Fibroblast of lung (primary cell): ENCODE measurements around the gene DNM3.

Experiments used
- EZH2 ChIP-seq: IDR thresholded peaks from 2 replicates; pipeline ENCODE4 v1.5.1; 2012; ENCODE audit warnings: low read length, control low read depth, mild to moderate bottlenecking; ENCODE audit errors: missing control alignments
- TF ChIP-seq, protein P1 (sequence below), 2 donors: IDR thresholded peaks in 1 of 2; conservative IDR thresholded peaks in 1 of 2; 1 replicate in 1 of 2; 2 replicates in 1 of 2; pipeline ENCODE4 v1.5.1; 2011 to 2012; ENCODE audit warnings: low read length in 2 of 2, control low read depth in 1 of 2, inconsistent platforms in 1 of 2, low read depth in 1 of 2, mild to moderate bottlenecking in 1 of 2

GRCh38 chr1:171999756-172000155 lies 158.5 kb downstream of the DNM3 start:
- TF ChIP-seq, protein P1, sequence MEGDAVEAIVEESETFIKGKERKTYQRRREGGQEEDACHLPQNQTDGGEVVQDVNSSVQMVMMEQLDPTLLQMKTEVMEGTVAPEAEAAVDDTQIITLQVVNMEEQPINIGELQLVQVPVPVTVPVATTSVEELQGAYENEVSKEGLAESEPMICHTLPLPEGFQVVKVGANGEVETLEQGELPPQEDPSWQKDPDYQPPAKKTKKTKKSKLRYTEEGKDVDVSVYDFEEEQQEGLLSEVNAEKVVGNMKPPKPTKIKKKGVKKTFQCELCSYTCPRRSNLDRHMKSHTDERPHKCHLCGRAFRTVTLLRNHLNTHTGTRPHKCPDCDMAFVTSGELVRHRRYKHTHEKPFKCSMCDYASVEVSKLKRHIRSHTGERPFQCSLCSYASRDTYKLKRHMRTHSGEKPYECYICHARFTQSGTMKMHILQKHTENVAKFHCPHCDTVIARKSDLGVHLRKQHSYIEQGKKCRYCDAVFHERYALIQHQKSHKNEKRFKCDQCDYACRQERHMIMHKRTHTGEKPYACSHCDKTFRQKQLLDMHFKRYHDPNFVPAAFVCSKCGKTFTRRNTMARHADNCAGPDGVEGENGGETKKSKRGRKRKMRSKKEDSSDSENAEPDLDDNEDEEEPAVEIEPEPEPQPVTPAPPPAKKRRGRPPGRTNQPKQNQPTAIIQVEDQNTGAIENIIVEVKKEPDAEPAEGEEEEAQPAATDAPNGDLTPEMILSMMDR (conservative IDR thresholded peaks at IDR 0.05 in 1 of 2, IDR thresholded peaks at IDR 0.05 in 1 of 2; ENCODE audit: low read depth in 1 of 2, low read length in 2 of 2), result no peak
- no peak for TF ChIP-seq EZH2
